HG03575 (cell line): ENCODE measurements around the gene TVP23B.
"Not testable (repeated sequence)": the region's sequence is repeated elsewhere in the genome, so short reads cannot be mapped to it uniquely, and the experiment has no call there.

ENCODE experiments used
- ATAC-seq: cut with Tn5 transposase; IDR thresholded peaks from one replicate; pipeline ENCODE4 v1.9.1; 2021; ENCODE audit not compliant: unreplicated experiment, insufficient number of reproducible peaks, low FRiP score; ENCODE audit errors: extremely low read depth

The TVP23B gene

DNA sequence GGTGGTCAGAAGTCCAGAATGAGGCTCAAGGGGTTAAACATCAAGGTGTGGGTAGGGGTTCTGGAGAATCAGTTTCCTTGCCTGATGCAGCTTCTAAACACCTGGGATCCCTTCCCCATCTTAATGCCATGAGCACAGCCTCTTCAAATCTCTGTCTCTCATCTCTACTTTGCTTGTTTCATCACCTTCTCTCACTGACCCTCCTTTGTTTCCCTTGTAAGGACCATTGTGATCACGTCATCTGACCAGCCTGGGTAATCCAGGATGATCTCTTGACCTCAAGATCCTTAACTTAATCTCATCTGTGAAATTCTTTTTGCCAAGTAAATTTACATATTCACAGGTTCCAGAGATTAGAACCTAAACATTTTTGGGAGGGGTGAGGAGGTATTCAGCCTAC is 5.0 kb downstream of the TVP23B start:
- ATAC-seq: not testable (repeated sequence)

DNA sequence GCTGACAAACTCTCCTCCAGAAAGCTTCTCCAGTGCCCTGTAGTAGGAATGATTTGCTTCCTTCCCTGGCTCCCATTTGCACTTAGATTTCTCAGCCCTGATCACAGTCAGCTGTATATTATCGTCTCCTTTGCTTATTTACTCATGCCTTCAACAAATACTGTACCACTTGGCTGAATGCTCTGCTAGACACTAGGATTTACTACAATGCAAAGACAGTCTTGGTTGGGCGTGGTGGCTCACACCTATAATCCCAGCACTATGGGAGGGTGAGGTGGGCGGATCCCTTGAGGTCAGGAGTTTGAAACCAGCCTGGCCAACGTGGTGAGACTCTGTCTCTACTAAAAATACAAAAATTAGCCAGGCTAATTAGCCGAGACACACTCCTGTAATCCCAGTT is 5.9 kb downstream of the TVP23B start:
- not testable (repeated sequence) for ATAC-seq

DNA sequence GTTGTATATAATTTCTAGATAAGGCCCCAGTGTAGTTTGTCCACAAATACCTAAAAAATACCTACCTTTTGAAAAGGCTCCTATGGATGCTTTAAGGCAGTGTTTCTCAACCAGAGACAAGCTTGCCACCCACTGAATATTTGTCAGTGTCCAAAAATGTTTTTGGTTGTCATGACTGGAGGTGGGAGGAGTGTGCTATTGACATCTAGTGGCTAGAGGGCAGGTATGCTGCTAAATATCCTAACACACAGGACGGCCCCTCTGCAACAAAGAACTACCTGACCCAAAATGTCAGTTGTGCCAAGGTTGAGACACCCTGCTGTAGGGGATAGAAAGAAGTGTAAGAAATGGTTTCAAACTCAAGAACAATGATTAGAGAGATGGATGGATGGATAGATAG is 10.4 kb downstream of the TVP23B start:
- ATAC-seq: not testable (repeated sequence)

DNA sequence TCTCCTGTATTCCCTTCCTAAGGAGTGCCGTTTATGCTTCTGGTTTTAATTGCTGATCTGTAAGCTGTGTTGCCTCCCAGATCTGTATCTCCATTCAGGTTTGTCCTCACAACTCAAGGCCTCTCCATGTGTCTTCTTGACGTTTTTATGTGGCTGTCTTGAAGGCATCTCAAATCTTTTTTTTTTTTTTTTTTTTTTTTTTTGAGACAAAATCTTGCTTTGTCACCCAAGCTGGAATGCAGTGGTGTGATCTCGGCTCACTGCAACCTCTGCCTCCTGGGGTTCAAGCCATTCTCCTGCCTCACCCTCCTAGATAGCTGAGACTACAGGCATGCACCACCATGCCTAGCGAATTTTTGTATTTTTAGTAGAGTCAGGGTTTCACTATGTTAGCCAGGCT is 13.9 kb downstream of the TVP23B start:
- not testable (repeated sequence) for ATAC-seq

DNA sequence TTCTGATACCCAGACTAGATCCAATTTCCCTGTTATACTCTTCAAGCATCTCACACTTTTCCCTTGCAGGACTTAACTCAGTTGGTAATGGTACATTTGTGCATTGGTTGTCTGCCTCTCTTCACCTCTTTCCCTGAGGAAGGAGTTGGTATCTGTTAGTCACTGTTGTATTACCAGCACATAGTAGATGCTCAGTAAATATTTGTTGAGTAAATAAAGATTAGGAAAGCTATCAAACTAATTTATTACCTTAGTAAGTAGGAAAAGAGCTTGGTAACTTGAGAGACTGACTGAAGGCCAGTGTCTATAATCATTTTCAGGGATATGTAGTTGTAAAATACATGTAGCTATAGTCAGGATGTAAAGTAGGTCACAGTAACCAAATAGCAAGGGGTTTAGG is 15.9 kb downstream of the TVP23B start:
- ATAC-seq: not testable (repeated sequence)

DNA sequence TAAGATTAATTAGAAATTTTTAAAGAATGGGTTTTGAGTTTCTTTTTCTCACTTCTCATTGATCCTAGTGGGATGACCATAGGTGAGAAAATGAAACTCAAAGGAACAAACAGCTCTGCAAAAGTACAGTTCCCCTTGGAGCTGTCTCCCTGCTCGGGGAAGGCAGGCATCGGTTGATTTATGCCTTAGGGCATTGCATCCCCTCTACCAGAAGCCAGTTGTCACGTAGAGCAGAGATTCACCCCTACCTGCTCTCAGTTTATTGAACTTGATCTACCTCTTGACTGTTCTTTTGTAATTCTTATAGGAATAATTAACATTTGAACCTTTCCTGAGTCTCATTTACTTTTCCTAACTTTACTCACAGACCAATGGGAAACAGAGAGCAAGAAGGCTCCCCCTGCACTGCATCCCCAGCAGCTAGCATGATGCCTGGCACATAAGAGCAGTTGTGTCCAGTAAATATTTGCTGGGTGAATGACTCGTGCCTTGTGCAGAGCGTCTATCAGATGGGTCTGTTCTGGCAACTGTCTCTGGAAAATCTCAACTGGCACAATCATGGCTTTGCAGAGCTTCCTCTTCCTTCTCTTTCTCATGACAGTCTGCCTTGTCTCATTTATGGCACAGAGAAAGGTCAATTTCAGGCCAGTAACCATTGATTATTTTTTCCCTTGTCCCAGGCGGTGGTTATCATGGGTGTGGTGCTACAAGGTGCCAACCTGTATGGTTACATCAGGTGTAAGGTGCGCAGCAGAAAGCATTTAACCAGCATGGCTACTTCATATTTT is 22.7 kb downstream of the TVP23B start:
- ATAC-seq: not testable (repeated sequence)

DNA sequence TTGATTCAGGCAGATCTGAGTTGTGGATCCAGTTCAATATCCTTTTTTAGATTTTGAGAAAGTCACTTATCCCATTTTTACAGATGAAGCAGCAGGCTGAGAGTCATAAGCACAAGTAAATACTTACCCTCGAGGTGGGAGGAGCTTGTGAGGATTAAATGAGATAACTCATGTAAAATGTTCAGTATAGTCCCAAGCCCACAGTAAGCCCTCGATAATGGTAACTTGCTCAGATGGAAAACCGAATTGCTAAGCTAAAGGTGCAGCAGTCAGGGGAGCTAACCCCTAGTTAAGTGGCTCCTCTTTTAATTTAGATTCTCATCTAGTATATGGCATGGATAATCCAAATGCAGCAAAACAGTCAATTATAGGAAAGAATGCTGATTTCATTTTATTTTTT is 34.9 kb downstream of the TVP23B start:
- ATAC-seq: not testable (repeated sequence)

DNA sequence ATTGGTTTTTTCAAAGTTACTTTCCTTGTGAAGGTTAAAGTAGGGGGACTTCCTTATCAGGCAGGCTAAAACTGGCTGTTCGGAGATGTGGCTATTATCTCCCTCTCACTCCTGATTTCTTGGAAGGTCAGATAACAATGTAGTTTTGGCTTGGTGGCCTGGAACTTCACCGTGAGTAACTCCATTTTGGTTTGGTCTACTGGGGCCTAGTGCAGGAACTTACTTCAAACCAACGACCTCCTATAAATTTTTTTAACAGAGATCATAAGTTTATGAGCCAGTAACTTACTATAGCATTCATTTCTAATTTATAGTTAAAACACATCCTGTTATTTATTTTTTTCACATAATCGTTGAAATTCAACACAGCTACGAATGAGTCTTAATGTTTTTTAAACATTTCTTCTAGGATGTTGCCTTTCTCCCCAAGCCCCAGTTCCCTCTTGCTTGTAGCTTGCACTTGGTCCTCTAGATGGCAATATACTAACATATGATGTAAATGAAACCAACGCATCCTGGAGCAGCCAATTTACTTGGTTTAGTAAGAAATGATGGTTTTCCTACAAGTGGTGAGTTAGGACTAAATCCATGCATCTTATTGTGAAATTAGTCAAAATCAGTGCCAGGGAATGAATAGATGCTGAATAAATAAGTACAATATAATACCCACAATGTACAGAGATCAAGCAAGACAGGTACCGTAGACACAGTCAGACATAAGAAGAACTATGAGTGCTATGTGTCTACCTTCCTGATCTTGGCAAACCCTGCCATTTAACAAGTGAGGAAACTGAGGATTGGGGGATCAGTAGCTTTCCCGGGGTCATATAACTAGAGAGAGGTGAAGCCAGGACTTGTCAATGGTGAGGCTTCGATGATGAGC is 35.7 kb downstream of the TVP23B start:
- ATAC-seq: not testable (repeated sequence)

DNA sequence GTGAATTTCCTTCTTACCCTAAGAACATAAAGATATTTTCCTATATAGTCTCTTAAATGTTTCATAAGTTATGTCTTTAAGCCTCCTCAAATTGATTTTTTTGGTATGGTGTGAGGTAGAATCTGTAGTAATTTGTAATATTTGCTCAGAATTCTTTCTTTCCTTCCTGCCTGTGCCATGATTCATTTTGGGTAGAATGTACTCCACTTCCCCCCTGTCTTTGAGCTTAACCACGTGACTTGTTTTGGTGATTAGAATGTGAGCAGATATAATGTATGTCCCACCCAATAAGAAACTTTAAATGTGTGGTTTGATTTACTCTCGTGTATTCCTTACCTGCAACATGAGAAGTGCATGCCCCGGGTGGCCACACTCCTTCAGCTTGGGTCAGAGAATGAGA is 40.4 kb downstream of the TVP23B start:
- ATAC-seq: not testable (repeated sequence)

DNA sequence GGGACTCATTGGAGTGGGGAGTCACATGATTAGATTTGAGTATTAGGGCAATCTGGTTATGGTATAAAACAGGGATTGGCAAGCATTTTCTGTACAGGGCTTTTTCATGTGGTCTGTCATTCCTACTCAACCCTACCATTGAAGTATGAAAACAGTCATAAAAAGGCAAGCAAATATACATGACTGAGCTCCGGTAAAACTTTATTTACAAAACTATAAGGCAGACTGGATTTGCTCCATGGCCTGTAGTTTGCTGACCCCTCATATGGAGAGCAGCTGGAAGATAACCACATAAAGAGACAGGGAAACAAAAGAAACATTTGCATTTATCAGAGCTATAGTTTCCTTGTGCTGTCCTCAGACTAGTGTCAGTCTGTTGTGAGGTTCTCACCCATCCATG is 46.6 kb downstream of the TVP23B start:
- not testable (repeated sequence) for ATAC-seq

DNA sequence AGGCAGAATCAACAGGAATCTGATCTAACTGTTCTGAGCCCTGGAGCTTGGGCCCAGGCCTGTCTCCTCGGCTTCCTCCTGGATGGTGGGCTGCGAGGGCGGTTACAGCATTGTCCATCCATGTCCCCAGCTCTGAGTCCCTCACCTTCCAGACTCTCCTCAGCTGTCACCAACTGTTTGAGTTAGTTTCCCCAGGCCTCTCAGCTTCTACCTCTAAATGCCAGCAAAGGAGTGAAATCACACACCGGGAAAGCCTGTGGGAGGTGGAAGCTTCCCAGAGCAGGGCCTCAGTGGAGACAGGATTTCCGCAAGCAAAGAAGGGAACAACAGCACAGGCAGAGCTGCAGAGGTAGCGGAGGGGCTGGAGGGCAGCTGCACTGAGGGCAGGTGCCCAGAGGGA is 67.5 kb downstream of the TVP23B start:
- no peak for ATAC-seq

DNA sequence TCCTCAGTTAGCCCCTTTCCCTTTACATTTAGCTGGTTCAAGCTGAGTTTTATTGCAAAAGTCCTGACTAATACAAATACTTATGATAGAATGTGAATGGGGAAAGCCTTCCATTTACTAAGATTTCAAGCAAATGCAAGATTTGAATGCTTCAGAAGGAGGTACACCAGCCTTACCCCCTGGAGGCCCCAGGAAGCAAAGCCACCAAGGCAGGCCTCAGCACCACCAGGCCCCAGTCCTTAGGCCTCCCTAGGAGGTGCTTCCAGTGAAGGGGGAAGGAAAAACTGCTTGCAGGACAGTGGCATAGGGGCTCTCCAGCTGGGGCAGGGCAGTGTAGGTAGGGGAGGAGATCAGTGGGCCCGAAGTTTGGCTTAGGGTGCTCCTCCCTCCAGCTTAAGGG is 69.7 kb downstream of the TVP23B start:
- ATAC-seq: no peak

DNA sequence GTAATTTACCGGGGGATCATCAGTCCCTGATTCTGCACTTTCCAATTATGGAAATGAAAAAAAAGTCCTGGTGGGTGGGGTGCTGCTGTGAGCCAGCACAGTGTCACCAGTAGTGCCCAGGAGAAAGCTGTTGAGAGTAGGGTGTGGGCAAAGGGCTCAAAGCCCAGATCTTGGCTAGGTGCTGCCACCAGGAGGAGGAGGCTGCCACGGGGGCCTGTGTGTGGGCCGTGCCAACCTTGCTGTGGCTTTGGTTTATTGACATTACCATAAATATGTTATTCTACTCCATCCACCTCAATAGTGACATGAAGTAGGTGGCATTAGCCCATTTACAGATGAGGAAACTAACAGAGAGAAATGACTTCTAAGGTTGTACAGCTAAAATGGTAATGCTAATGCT is 70.2 kb downstream of the TVP23B start:
- no peak for ATAC-seq

DNA sequence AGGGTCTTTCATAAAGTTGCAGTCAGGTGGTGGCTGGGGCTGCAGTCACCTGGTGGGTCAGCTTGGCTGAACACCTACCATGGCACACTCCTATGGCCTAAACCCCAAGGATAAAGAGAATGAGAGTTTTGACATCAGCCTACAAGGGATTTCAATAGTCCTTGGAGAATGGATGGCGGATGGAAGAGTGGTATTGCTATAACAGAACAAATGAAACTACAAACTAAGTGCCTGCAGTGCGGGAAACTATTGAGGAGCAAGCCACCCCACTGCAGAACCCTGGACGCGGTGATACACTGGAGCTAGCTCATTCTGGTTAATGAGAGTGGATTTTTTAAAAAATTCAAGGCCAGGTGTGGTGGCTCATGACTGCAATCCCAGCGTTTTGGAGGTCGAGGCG is 74.0 kb downstream of the TVP23B start:
- no peak for ATAC-seq

DNA sequence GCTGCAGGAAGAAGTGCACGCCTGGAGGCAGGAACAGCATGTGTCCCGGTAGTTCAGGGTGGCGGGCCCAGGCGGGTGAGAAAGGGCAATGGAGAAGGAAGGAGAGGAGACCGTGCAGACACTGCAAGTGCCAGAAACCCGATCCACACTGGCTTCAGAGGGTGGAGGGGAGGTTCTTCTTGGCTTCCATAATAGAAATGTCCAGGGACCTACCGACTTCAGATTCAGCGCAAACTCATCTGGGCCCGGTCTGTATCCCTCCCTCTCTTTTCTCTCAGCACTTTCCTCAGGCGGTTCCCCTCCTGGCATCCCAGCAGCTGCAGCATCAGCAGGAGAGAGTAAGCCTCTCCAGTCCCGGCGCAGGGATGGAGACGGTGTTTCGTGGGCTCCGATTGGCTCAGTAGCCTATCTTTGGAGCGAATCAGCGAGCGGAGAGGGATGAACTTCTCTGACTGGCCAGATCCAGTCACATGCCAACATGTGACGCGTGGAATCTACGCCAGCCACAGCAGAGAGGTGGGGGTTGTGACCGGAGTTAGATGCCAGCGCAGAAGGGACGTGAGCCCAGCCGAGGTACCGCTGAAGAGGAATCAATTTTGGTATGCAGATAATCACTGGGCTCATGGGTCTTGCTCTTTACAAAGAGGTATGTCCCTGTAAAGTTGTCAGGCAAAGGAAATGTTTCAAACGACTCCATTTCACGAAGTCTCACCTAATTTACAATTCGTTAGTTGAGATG is 75.0 kb downstream of the TVP23B start:
- peak; percentile 46 for ATAC-seq
